SK-MEL-5 (cell line): Measurements from ENCODE around the gene IQCF2. TPM values are rescaled to one million over a fixed set of nuclear protein-coding genes. Genes with fewer than 3 reads are reported as not detected.
"Not testable (repeated sequence)": the region's sequence is repeated elsewhere in the genome, so short reads cannot be mapped to it uniquely, and the experiment has no call there.

ENCODE experiments used
- DNase-seq: peaks from one replicate; pipeline ENCODE4 v3.0.0-alpha.2; 2016; ENCODE audit warnings: low read depth, low spot score
- in situ Hi-C: cut with HindIII; loops from 2 replicates; pipeline ENCODE4 v1.10.0; 2016; ENCODE audit warnings: low sequenced_read_pairs, high pct_unique_total_duplicates, low pct_unique_long_range_greater_than_20kb
- total RNA-seq: library from RNA; depleted of rRNA; stranded (reverse); fragments of >200 nt; shearing (Covaris generic); gene quantifications from 2 replicates; pipeline ENCODE4 v1.2.3, GENCODE V29; 2014

Gene IQCF2
- total RNA-seq, 1 experiment from 2014 or later = not detected

DNA sequence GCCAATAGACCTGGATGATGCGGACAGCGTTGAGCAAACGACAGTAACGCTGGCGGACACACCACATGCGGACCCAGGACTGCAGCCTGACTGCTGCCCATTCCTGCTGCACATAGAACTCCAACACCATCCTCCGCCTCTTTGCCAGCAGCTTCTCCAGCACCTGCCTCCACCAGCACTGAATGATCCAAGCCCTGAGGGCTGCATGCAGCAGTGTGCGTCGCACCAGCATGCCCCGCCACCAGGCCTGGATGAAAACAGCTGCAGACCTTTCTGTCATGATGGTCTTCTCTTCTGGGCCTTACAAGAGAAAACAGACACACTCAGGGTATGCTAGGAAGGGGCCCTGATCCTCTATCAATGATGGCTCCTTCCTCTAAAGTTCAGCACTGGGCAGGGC, 12.5 kb downstream of the IQCF2 start:
- DNase-seq = no peak
- in situ Hi-C loops = no loop called here

DNA sequence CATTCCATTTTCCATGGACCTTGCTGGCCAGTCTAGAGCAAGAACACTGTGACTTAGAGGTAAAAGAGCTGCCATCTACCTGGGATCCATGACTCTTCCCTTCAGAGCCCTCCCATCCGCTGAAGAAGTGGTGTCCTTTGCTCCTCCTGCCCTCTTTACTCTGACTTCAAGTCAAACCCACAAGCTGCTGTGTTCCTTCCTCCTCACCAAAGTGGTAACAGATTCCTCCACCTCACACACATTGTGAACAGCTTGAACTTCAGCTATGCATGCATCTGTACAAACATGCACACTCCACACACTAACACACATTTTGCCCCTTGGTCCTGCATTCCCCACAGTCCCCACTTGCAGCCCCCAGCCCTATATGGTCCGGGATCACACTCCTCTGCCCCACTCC, 13.0 kb downstream of the IQCF2 start:
- DNase-seq = no peak
- in situ Hi-C loops = no loop called here

GRCh38 chr3:51874889-51875288, 13.5 kb downstream of the IQCF2 start:
- DNase-seq = no peak
- in situ Hi-C loops = no loop called here

- DNase-seq = no peak
- in situ Hi-C loops = no loop called here
Observed at GRCh38 chr3:51875501-51875900, 14.1 kb downstream of the IQCF2 start, which contains the start of gene IQCF5. IQCF5 (minus strand) TSS chr3:51875601; CDS start chr3:51875531, 70 bp downstream.

- in situ Hi-C loops = no loop called here
- no peak for DNase-seq
Observed at GRCh38 chr3:51876186-51876585, 14.8 kb downstream of the IQCF2 start.

DNA sequence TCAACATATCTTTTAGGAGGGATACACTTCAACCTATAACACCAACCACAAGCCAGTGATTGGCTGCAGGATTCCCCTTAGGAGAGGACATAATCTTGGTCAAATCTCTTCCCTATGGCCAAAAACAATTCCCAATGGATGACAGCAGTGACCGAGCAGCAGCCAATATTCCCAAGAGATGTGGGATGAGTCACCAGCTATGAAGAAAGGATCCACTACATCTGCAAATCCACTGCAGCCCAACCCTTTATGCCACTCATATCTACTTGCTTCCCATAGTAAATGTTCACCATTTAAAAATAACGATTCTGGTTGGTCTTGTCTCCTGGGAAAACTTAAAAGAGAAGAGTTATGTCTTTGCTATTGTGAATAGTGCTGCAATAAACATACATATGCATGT, 18.5 kb downstream of the IQCF2 start:
- in situ Hi-C loops = no loop called here
- no peak for DNase-seq

DNA sequence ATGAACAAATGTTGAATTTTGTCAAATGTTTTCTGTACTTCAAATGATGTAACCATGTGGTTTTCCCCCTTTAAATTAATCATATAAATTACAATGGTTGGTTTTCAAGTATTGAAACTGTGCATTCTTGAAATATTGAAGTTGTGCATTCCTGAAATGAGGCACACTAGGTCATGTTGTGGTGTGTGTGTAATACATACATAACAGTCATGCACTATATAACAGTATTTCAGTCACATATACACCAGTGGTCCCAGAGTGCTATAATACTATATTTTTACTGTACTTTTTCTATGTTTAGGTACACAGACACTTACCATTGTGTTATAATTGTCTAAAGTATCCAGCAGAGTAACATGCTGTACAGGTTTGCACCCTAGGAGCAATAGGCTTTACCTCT, 25.0 kb downstream of the IQCF2 start:
- no peak for DNase-seq
- in situ Hi-C loops = no loop called here

- no peak for DNase-seq
- in situ Hi-C loops = no loop called here
Observed at GRCh38 chr3:51887620-51888019, 26.2 kb downstream of the IQCF2 start.

- no peak for DNase-seq
- in situ Hi-C loops = no loop called here
Observed at GRCh38 chr3:51888463-51889105, 27.2 kb downstream of the IQCF2 start.

DNA sequence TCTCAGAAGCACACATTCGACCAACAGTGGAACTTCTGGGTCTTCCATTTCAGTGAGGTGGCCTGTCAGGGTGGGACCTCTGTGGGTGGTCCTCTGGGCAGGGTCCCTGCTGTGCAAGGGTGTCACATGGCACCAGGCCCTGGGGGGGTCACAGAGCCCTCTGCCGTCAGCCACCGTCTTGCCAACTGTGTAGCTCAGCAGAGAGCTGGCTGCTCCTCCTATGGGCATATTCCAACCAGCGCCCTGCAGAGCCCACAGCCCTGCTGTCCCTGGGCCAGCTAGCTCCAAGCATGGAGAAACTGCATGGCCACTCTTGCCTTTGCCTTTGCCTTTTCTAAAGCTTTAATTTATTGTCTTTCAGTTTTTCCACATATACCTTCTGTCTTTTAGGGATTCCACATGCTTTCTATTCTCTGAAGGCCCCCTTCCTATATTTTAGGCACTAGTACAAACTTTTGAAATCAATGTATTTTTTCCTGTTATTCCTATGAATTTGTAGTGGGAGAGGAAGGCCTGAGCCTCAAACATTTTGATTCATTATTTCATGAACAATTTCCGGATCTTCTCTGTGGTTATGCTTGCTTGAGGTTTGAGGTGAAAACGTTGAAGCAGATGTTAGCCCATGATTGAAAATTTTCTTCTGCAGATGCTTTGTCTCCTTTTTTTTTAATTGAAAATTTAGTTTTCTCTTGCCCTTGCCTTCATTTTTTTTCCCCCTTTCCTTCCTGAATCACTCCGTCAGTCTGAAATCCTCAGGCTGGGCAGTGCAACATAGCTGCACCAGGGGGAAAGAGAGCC, 30.0 kb downstream of the IQCF2 start:
- in situ Hi-C loops = no loop called here
- DNase-seq = no peak

DNA sequence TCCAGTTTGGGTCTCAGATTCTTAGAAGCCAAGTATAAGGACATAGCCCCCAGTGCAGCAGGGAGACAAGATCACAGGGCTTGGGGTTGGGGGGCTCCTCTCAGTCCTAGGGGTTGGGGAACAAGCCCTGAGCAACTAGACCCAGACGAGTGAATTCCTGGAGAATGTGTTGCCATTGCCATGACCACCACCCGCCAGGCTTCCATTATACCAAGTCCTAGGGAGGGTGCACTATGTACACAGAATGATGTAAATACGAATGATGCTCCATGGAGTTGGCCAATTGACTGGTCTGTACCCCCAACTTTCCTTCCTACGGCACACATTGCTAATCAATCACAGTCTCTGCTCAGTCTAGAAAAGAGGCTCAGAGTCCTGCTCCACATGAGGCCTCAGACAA, 33.0 kb downstream of the IQCF2 start:
- DNase-seq = no peak
- in situ Hi-C loops = no loop called here

- in situ Hi-C loops = no loop called here
- no peak for DNase-seq
Observed at GRCh38 chr3:51894939-51895338, 33.5 kb downstream of the IQCF2 start.

- no peak for DNase-seq
- in situ Hi-C loops = no loop called here
Observed at GRCh38 chr3:51896607-51897305, 35.3 kb downstream of the IQCF2 start.

DNA sequence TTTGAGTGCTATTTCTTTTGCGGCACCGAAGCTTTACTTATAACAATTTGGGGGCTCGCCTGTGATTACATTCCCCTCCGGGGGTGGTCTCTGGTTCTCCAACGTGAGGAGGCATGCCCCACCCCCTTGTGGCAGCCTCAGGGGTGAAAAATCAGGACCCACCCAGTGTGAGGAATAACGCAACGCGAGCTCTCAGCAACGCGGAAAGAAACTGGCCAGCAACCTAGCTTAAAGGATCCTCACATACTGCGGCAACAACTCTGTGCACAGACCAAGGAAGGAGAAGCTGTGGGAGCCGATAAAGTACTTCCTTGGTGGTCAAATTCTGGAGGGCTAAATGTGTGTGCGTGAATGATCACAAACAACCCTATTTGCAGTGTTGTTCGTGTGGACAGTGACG, 36.0 kb downstream of the IQCF2 start:
- in situ Hi-C loops = no loop called here
- no peak for DNase-seq

GRCh38 chr3:51900043-51900442, 38.6 kb downstream of the IQCF2 start:
- DNase-seq, in situ Hi-C loops: not testable (repeated sequence)

- in situ Hi-C loops, DNase-seq: not testable (repeated sequence)
Observed at GRCh38 chr3:51902361-51902760, 40.9 kb downstream of the IQCF2 start.

- DNase-seq = no peak
- in situ Hi-C loops = no loop called here
Observed at GRCh38 chr3:51904034-51904823, 42.8 kb downstream of the IQCF2 start.

DNA sequence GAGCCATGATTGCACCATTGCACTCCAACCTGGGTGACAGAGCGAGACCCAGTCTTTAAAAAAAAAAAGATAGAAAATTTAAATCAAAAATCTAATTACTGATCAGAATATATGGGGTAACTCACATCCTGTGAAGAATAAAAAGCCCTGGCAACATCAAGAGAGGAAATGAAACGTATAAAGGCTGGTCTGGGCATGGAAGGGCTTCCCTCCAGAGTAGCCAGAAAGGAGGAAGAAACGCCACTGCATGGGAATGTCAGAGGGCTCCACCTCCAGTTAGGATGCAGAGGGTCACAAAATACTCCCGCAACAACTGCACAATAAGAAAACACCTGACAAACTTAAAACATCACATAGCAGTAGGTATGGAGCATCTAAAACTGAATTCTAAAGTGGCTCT, 46.6 kb downstream of the IQCF2 start:
- in situ Hi-C loops = no loop called here
- DNase-seq = no peak
